NOMO-1 treated with dmso at 0.1 percent for 144 hours (cell line): ENCODE measurements around the gene TNC.
"Not testable (repeated sequence)": the region's sequence is repeated elsewhere in the genome, so short reads cannot be mapped to it uniquely, and the experiment has no call there.

Source experiments
- DNase-seq: peaks from one replicate; lab custom pipeline; 2025; ENCODE audit not compliant: unreplicated experiment; lab: John Stamatoyannopoulos, UW

The TNC gene

GRCh38 chr9:115135821-115136778, 18.1 kb upstream of the TNC start:
- no peak for DNase-seq

DNA sequence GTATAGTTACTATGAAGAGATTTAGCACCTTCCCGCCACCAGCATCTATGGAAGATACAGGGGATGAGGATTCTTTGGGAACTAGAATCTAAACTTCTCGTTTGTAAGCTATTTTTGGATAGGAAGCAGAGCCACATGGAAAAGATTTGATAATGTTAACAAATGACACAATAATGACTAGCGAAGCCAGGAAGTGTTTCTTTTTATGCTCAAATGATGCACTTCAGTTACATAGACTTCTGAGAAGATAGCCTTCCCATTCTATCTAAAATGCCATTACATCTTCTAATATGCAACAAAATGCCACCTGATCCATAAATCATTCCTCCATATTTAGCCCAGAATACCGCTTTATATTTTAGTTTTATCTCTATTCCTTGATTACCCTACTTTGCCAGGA, 17.0 kb upstream of the TNC start:
- no peak for DNase-seq

DNA sequence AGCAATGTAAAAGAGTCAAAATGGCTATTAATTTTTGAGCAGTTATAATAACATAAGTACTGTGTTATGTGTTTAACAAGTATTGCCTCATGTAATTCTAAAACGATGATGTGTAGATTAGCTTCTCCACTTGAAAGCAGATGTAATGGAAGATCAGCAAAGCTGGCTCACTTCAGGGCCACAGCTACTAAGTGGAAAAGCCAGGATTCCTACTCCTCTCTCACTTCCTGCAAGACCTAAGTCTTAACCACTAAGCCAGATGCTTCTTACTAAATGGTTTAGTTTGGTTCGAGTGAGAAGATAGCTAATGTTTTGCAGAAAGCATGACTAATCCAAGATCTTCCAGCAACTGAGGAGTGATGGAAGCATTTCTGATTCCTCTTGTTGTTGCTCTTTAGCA, 15.7 kb upstream of the TNC start:
- no peak for DNase-seq

GRCh38 chr9:115132648-115133047, 14.7 kb upstream of the TNC start:
- DNase-seq = no peak

DNA sequence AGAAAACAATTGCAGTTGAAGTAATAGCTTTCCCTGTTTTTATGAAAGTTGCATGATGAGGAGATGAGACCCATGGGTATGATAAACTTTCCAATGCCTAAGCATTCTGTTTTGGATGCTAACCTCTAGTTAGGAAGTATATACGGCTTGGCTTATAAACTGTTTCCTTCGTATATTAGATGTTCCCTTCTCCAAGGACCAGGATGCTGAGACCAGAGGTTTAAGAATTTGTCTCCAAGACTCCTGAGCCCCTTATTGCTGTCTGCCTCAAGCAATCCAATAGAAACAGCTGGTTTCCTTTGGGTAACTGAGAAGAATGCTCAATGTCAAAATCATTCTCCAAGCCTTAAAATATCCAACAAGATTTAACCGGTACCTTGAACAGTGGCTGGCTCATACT, 12.2 kb upstream of the TNC start:
- no peak for DNase-seq

DNA sequence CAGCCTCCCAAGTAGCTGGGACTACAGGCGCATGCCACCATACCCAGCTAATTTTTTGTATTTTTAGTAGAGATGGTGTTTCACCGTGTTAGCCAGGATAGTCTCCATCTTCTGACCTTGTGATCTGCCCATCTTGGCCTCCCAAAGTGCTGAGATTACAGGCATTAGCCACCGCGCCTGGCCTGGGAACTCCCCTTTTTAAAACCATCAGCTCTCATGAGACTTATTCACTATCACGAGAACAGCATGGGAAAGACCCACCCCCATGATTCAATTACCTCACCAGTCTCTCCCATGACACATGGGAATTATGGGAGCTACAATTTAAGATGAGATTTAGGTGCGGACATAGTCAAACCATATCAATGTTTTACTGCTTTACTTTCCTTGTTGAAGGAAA, 10.8 kb upstream of the TNC start:
- DNase-seq = not testable (repeated sequence)

DNA sequence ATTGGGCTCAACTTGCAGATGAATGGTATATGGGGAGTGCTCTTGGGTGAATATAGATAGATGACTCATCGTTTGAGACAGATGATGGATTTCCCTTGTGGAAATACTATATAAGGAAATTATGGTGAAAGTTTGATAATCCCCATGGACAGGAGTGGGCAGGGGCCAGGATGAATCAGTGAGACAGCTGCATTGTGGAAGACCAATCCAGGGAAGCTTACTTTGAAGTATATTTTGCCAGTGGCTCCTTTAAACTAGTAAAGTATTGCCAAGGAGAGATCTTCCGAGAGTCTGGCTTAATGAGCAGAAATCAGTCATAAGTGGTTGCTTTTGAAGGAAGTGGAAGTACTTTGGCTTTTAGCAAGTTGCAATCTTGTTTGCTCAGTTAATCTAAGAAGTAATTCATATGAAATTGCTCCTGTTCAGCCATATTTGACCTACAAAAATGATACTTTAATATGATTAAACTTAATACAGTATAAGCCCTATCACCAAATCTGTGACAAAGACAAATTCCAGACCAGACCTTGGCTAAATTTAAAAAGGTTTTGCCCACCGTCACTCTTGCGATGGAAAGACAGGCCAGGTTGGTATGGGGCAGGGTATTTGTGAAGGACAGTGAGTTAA, 9.3 kb upstream of the TNC start:
- DNase-seq = no peak

- DNase-seq = no peak
These were observed 8.4 kb upstream of the TNC start for GRCh38 chr9:115126404-115126803.

GRCh38 chr9:115122937-115123336, 5.0 kb upstream of the TNC start:
- DNase-seq = no peak

GRCh38 chr9:115121181-115121580, 3.2 kb upstream of the TNC start:
- no peak for DNase-seq

DNA sequence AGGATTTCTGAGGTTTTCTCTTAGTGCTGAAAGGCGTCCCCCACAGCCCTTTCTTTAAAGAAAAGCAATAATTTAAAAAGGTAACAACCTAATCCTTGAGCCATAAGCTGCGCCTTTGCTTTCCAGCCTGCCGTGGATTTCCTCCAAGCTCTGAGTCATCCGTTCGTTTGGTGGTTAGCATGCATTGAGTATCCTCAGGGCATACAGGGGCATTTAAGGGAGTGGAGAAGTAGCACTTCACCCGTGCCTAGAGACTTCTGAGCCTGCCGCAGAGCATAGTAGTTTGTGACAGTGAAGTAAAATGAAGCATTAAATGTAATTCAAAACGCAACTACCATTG, 892 bp upstream of the TNC start:
- DNase-seq = no peak

DNA sequence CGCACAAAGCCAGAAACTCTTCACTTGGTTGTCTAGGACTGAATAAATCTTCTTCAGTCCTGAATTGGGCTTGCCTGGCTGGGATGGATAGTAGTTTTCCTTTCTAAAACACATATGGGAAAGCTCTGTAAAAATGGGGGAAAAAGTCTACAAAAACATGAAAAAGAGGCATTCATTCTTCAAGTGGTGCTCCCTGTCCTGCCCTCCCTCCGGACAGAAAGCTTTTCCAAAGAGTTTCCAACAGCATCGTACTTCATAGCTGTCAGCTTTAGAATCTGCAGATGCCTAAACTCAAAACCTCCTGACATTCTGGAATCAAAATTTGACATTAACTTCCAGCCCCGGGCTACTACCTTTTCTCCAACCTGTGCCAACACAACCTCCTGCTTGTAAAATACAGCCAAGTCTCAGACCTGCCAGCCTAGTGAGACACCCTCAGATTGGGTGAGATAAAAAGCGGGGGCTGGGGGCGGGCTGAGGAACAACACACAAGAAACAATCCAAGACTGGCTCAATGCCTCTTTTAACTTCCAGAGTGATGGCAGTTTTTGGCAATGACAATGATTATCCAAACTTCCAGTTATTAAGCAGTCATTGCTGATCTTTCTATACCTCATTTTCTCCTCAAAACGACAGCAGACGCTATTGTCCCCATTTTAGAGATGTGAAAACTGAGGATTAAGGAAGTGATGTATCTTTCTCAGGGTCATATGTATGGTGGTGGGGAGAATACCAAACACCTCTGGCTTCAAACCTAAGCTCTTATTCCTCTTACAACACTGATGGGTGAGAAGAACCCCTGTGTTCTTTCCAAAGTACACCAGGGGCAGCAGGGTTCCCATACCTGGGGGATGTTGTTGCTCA, 1.3 kb downstream of the TNC start:
- no peak for DNase-seq

DNA sequence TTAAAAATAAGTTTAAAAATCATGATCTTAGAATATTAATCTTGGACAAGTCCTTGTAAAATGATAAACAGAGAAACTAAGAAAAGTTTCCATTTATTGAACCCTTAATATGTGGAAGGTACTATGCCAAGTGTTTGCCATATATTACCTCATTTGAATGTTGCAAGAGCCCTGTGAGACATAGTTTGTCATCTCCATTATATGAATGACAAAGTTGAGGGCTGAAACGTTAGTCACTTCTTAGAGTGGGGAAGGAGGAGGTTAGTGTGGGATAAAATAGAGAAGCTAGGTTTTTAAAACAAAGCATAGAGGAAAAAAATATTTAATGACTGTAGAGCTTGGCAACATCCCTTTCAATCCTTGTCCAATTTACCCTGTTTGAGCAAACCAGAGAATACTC, 2.0 kb downstream of the TNC start:
- no peak for DNase-seq

GRCh38 chr9:115115117-115115880, 2.7 kb downstream of the TNC start:
- no peak for DNase-seq

GRCh38 chr9:115114546-115114945, 3.4 kb downstream of the TNC start:
- DNase-seq = no peak

DNA sequence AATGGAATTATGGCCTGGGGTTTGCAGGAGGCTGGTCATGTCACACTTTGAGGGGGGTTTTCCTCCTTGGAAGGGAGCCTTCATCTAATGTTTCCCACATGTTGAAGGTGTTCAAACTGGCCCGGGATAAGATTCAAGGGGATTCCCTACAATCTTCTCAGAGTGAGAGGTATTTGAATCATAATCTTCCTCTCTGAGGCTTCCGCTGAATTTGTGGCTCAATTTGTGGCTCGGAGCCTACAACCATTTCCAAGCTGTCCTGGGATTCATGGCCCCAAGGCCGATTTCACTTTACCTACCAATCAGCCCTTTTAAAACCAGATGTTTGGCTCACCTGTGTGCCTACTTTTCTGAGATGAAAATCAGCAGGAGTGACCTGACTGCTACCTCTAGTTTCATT, 3.9 kb downstream of the TNC start:
- no peak for DNase-seq

DNA sequence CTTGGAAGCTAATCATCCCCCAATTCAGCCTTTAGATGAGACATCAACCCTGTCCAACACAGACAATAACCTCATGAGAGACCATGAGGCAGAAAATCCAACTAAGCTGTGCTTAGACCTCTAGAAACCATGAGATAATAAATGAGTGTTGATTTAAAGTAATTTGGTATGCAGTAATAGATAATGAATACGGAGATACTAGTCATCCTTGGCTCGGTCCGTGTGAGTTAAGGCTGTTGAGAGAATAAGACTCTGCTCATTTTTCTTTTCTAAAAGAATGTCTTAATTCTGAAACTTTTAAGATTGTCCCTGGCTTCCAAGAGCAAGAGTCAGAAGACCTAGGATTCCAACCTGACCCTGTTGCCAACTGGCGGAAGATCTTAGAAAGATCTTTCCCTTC, 6.1 kb downstream of the TNC start:
- DNase-seq = no peak

GRCh38 chr9:115109486-115109885, 8.5 kb downstream of the TNC start:
- no peak for DNase-seq

DNA sequence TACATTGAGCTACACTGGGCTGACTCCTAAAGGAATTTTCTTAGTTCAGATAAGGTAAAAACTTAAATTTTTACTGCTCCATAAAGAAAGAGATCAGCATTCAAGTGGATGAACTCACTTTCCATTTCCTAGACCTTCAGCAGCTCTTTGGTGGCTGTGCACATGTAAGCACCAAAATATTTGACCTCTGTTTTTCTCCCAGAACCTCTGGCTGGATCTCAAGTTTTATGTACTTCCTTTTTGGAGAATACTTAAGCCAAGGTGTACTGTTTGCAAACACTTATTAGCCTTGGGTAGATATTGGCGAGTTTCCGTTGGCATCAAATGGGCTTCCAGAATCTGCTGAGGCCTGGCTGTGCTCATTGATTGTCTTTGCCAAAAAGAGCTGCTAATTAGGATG, 10.3 kb downstream of the TNC start:
- no peak for DNase-seq

DNA sequence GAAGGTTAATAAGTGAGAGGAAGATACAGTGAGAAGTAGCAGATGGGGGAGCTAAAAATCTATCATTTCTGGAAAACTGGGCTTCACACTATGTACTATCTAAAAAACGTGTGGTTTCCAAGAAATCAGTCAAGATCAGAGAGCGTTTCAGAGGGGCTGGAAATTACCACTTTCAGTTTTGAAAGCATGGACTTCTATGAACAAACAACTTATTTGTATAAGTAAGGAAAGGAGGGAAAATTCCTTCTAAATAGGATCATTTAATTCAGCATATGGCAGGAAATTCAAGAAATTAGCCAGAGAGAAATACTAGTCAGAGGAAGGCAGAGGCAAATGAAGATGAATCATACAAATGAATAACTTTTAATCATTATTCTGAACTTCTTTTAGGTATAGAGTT, 11.3 kb downstream of the TNC start:
- no peak for DNase-seq

DNA sequence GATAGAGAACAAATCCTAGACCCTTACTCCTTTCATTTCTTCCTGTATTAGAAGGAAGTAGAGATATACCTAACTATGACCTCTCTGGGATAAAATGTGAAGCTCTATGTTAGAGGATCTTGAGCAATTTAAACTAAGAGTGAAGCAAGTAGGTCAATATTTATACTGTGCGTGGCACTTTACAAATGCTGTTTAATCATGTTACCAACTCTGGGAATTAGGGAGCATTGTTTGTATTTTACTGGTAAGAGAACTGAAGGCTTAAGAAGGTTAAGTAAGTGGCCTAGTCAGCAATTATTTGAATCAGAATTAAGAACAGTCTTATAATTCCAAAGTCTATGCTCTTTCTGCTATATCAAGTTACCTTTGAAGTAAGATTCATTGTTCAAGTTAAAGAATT, 12.0 kb downstream of the TNC start:
- DNase-seq = no peak
